Body of pancreas (tissue), 4 donors: Measurements from ENCODE around the gene APLNR.

ENCODE experiments used
- POLR2A ChIP-seq, 3 donors: fragments of 450-650 bp; IDR thresholded peaks; one replicate each; pipeline ENCODE4 v1.6.1; 2016; ENCODE audit warnings: antibody characterized with exemption in 3 of 3, mild to moderate bottlenecking in 2 of 3
- TF ChIP-seq, protein P1 (sequence below), 7 experiments: fragments of 450-650 bp in 4 of 7; fragments of 200-600 bp in 3 of 7; sonication (generic) in 3 of 7; IDR thresholded peaks; one replicate each; pipeline ENCODE4 v1.5.1; 2016 to 2019; ENCODE audit warnings: antibody characterized with exemption in 7 of 7

DNA sequence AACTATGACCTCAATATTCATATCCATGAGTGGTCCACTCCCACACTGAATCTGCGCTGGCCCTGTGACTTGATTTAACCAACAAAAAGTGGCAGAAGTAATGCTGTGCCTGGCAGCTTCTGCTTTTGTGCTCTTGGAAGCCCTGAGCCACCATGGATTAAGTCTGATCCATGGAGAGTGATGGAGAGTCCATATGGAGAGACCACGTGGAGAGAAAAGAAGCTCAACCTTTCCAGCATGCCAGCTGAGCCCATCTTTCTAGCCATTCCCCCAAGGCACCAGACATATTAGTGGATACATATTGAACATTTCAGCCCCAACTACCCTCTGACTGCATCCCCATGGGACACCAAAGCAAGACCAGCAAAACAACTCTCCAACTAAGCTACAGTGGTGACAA is 39.3 kb downstream of the APLNR start:
- TF ChIP-seq POLR2A (IDR thresholded peaks at IDR 0.05) = no peak
- TF ChIP-seq, protein P1, sequence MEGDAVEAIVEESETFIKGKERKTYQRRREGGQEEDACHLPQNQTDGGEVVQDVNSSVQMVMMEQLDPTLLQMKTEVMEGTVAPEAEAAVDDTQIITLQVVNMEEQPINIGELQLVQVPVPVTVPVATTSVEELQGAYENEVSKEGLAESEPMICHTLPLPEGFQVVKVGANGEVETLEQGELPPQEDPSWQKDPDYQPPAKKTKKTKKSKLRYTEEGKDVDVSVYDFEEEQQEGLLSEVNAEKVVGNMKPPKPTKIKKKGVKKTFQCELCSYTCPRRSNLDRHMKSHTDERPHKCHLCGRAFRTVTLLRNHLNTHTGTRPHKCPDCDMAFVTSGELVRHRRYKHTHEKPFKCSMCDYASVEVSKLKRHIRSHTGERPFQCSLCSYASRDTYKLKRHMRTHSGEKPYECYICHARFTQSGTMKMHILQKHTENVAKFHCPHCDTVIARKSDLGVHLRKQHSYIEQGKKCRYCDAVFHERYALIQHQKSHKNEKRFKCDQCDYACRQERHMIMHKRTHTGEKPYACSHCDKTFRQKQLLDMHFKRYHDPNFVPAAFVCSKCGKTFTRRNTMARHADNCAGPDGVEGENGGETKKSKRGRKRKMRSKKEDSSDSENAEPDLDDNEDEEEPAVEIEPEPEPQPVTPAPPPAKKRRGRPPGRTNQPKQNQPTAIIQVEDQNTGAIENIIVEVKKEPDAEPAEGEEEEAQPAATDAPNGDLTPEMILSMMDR (IDR thresholded peaks at IDR 0.05) = no peak
